ENCODE data around the gene RALBP1. TPM values are rescaled to one million over a fixed set of nuclear protein-coding genes. Genes with fewer than 3 reads are reported as not detected.

RALBP1 gene
- total RNA-seq, 4 donors from 2014 or later, result 92.9 to 157 (median 131) TPM

GRCh38 chr18:9561759-9562158, 86.4 kb downstream of the RALBP1 start:
- H3K4me3 ChIP-seq, result no peak overlapping the region
- peaks cover 6 to 74% of the 10 kb centered on the region in 2 donors for H3K36me3 ChIP-seq
- ATAC-seq, result peak; percentile 36
- H3K4me1 ChIP-seq, result peaks cover 8 to 50% (median 11%) of the 10 kb centered on the region in 3 donors
- WGBS, 2 donors (ENCODE audit: low coverage in 1 of 2), result 59 to 73% methylated on average over 2 of the region's 2 CpGs
- no peak overlapping the region for H3K27ac ChIP-seq
- no peaks in the 10 kb centered on the region for H3K9me3 ChIP-seq
- H3K27me3 ChIP-seq, result no peaks in the 10 kb centered on the region
- no peak for TF ChIP-seq EP300 (IDR thresholded peaks at IDR 0.05)
- TF ChIP-seq POLR2A (IDR thresholded peaks at IDR 0.05), result no peak
- TF ChIP-seq POLR2AphosphoS5 (IDR thresholded peaks at IDR 0.05), result no peak
- TF ChIP-seq CTCF (IDR thresholded peaks at IDR 0.05), result no peak

- TF ChIP-seq POLR2A (IDR thresholded peaks at IDR 0.05) (no peak), EP300 (IDR thresholded peaks at IDR 0.05) (no peak), POLR2AphosphoS5 (IDR thresholded peaks at IDR 0.05) (no peak), CTCF (IDR thresholded peaks at IDR 0.05) (no peak)
- Histone ChIP-seq H3K9me3 (no peaks in the 10 kb centered on the region), H3K27me3 (no peaks in the 10 kb centered on the region), H3K4me1 (peaks cover 8 to 50% (median 11%) of the 10 kb centered on the region in 3 donors), H3K4me3 (no peak overlapping the region), H3K36me3 (peaks cover 2 to 74% of the 10 kb centered on the region in 2 donors), H3K27ac (peak overlapping the region in 1 of 4 donors; percentile 8)
- 40 to 63% methylated on average over 1 to 4 of the region's 4 CpGs for WGBS, 2 donors (ENCODE audit: low coverage in 1 of 2)
- ATAC-seq, result no peak
These were observed 87.3 kb downstream of the RALBP1 start for GRCh38 chr18:9562584-9562983.

- peak overlapping the region in 1 of 4 donors; percentile 8 for H3K27ac ChIP-seq
- WGBS, 2 donors (ENCODE audit: low coverage in 1 of 2), result 81% methylated on average over 4 of the region's 4 CpGs
- H3K36me3 ChIP-seq, result peaks cover 0 to 72% of the 10 kb centered on the region in 2 donors
- H3K27me3 ChIP-seq, result no peaks in the 10 kb centered on the region
- TF ChIP-seq POLR2A (IDR thresholded peaks at IDR 0.05) (no peak), EP300 (IDR thresholded peaks at IDR 0.05) (no peak), CTCF (IDR thresholded peaks at IDR 0.05) (no peak), POLR2AphosphoS5 (IDR thresholded peaks at IDR 0.05) (no peak)
- no peak for ATAC-seq
- H3K4me1 ChIP-seq, result peaks cover 8 to 50% (median 11%) of the 10 kb centered on the region in 3 donors
- no peak overlapping the region for H3K4me3 ChIP-seq
- H3K9me3 ChIP-seq, result no peaks in the 10 kb centered on the region
These were observed 88.0 kb downstream of the RALBP1 start for GRCh38 chr18:9563331-9563730.

GRCh38 chr18:9565407-9565806, 90.1 kb downstream of the RALBP1 start:
- Histone ChIP-seq H3K36me3 (peaks cover 0 to 72% of the 10 kb centered on the region in 2 donors), H3K4me3 (no peak overlapping the region), H3K27ac (no peak overlapping the region), H3K4me1 (peaks cover 8 to 56% (median 11%) of the 10 kb centered on the region in 3 donors), H3K9me3 (no peaks in the 10 kb centered on the region), H3K27me3 (no peaks in the 10 kb centered on the region)
- TF ChIP-seq POLR2A (IDR thresholded peaks at IDR 0.05) (no peak), CTCF (IDR thresholded peaks at IDR 0.05) (no peak)
- 58 to 73% methylated on average over 2 of the region's 2 CpGs for WGBS, 2 donors (ENCODE audit: low coverage in 1 of 2)
- no peak for ATAC-seq

GRCh38 chr18:9568186-9568585, 92.9 kb downstream of the RALBP1 start:
- Histone ChIP-seq H3K27me3 (no peaks in the 10 kb centered on the region), H3K36me3 (peaks cover 0 to 66% of the 10 kb centered on the region in 2 donors), H3K4me1 (peaks cover 7 to 37% (median 8%) of the 10 kb centered on the region in 3 donors), H3K9me3 (no peaks in the 10 kb centered on the region), H3K27ac (no peak overlapping the region), H3K4me3 (no peak overlapping the region)
- TF ChIP-seq CTCF (IDR thresholded peaks at IDR 0.05) (no peak), POLR2AphosphoS5 (IDR thresholded peaks at IDR 0.05) (no peak), POLR2A (IDR thresholded peaks at IDR 0.05) (no peak), EP300 (IDR thresholded peaks at IDR 0.05) (no peak)
- ATAC-seq, result no peak
